GM18951 (cell line): ENCODE measurements around the gene HS1BP3.

Source experiments
- POLR2A ChIP-seq: IDR thresholded peaks from 4 replicates; pipeline ENCODE4 v1.6.1; 2011; ENCODE audit warnings: mild to moderate bottlenecking; ENCODE audit not compliant: insufficient read length, insufficient read depth; ENCODE audit errors: extremely low read depth
- in situ Hi-C: fragments of 300-500 bp; cut with MboI; formaldehyde crosslinking; loops from one replicate; pipeline ENCODE4 v1.12.0; 2022; ENCODE audit warnings: low sequenced_read_pairs, mixed read lengths, inconsistent platforms; ENCODE audit not compliant: unreplicated experiment

Gene HS1BP3

GRCh38 chr2:20643060-20643459, 7.8 kb downstream of the HS1BP3 start:
- in situ Hi-C loops: loop anchor here (5.0 kb wide), 1 partner anchor 201 kb away; no protein-coding TSS in a partner anchor
- TF ChIP-seq POLR2A: no peak

- TF ChIP-seq POLR2A: no peak
- in situ Hi-C loops: loop anchor here (5.0 kb wide), 1 partner anchor 200 kb away; no protein-coding TSS in a partner anchor
Observed at GRCh38 chr2:20642055-20642971, 8.6 kb downstream of the HS1BP3 start.

GRCh38 chr2:20641123-20641985, 9.5 kb downstream of the HS1BP3 start:
- TF ChIP-seq POLR2A: no peak
- in situ Hi-C loops: loop anchor here (5.0 kb wide), 1 partner anchor 199 kb away; no protein-coding TSS in a partner anchor

GRCh38 chr2:20640411-20641122, 10.3 kb downstream of the HS1BP3 start:
- in situ Hi-C loops: loop anchor here (5.0 kb wide), 1 partner anchor 198 kb away; no protein-coding TSS in a partner anchor
- no peak for TF ChIP-seq POLR2A

GRCh38 chr2:20638646-20639430, 12.1 kb downstream of the HS1BP3 start:
- no peak for TF ChIP-seq POLR2A
- in situ Hi-C loops: no loop called here

- in situ Hi-C loops: no loop called here
- TF ChIP-seq POLR2A: no peak
Observed at GRCh38 chr2:20638014-20638413, 12.9 kb downstream of the HS1BP3 start.

- no peak for TF ChIP-seq POLR2A
- in situ Hi-C loops: no loop called here
Observed at GRCh38 chr2:20637147-20637546, 13.8 kb downstream of the HS1BP3 start.

GRCh38 chr2:20635675-20636584, 15.0 kb downstream of the HS1BP3 start:
- no peak for TF ChIP-seq POLR2A
- in situ Hi-C loops: no loop called here

- in situ Hi-C loops: no loop called here
- no peak for TF ChIP-seq POLR2A
Observed at GRCh38 chr2:20635113-20635510, 15.8 kb downstream of the HS1BP3 start.

- in situ Hi-C loops: no loop called here
Observed at GRCh38 chr2:20634507-20635112, 16.3 kb downstream of the HS1BP3 start.

GRCh38 chr2:20633794-20634506, 16.9 kb downstream of the HS1BP3 start:
- no peak for TF ChIP-seq POLR2A
- in situ Hi-C loops: no loop called here

More at GRCh38 chr2:20634507-20635112, 16.3 kb downstream of the HS1BP3 start:
- no peak for TF ChIP-seq POLR2A
